Mucosa of rectum (tissue), 2 donors: ENCODE data around the gene RBM48.
A peak's percentile ranks its signal among the peaks of the same experiment; 100 is the strongest.
"Not testable (repeated sequence)": the region's sequence is repeated elsewhere in the genome, so short reads cannot be mapped to it uniquely, and the experiment has no call there.

Source experiments
- H3K27ac ChIP-seq, 2 donors: one replicate each; pipeline ENCODE4 v1.7.0; 2013; ENCODE audit warnings: inconsistent platforms in 2 of 2, low read depth in 2 of 2, low read length in 2 of 2
- H3K27me3 ChIP-seq, 2 donors: one replicate each; pipeline ENCODE4 v1.7.0; 2013; ENCODE audit warnings: low read length in 2 of 2; ENCODE audit not compliant: control insufficient read depth in 2 of 2, insufficient read depth in 2 of 2
- H3K36me3 ChIP-seq, 2 donors: one replicate each; pipeline ENCODE4 v1.7.0; 2013; ENCODE audit warnings: low read length in 2 of 2; ENCODE audit not compliant: control insufficient read depth in 2 of 2, insufficient read depth in 2 of 2
- H3K4me1 ChIP-seq, 2 donors: one replicate each; pipeline ENCODE4 v1.7.0; 2013; ENCODE audit warnings: low read length in 2 of 2, mild to moderate bottlenecking in 1 of 2; ENCODE audit not compliant: control insufficient read depth in 2 of 2, insufficient read depth in 2 of 2
- H3K4me3 ChIP-seq, 2 donors: one replicate each; pipeline ENCODE4 v1.7.0; 2013; ENCODE audit warnings: low read length in 2 of 2
- H3K9ac ChIP-seq, 2 donors: one replicate each; pipeline ENCODE4 v1.7.0; 2013; ENCODE audit warnings: low read length in 2 of 2, low read depth in 1 of 2, mild to moderate bottlenecking in 1 of 2
- H3K9me3 ChIP-seq, 2 donors: one replicate each; pipeline ENCODE4 v1.7.0; 2013; ENCODE audit warnings: low read length in 2 of 2; ENCODE audit not compliant: control insufficient read depth in 2 of 2
- donor health status: healthy.
- donor health status: Normal muscosa, but diverticular disease.

The RBM48 gene

DNA sequence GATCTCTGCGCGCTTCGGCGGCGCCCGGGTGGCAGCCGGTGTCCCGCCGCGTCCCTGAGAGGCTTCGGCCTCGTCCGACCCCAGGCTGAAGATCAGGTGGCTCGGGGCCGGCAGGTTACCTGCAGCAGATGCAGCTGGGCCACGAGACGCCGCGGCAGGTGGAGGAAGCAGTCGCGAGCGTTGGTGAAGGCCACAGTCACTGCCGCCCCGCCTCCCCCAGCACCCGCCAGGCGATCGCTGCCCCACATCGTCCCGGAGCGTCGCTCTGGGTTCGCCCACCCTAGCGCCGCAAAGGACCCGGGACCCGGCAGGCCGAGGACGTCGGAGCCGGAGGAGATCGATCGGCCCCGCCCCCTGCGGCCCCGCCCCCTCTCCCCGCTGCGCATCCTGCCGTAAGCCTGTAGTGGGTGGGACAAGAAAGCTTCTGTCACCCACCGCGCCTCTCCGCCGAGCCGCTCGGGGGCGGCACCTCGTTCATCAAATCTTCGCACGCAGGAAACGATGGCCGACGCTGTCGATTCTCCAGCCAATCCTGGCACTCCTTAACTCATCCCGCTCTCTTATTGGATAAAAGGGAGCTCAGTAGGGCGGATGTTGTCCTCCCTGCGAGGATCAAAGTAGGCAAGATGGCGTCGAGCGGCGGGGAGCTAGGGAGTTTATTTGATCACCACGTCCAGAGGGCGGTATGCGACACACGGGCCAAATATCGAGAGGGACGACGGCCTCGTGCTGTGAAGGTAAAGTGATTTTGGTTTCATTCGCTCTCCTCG, at the start of gene RBM48, which contains the start of gene PEX1:
TSS of gene RBM48 (plus strand) at position 608 of the 770 bp plus-strand sequence. CDS start at position 627, 19 bp downstream.
TSS of gene PEX1 (minus strand) at position 333 of the 770 bp plus-strand sequence. CDS start at position 248, 85 bp downstream.
- H3K27me3 ChIP-seq = no peaks in the 10 kb centered on the region
- H3K9me3 ChIP-seq = no peaks in the 10 kb centered on the region
- peaks cover 16 to 20% of the 10 kb centered on the region in 2 donors for H3K4me1 ChIP-seq
- H3K4me3 ChIP-seq = peak within 1 kb of the TSS; percentile 93 to 100
- H3K27ac ChIP-seq = peak within 1 kb of the TSS; percentile 85 to 94
- H3K36me3 ChIP-seq = peaks cover 26 to 27% of the 10 kb centered on the region in 2 donors
- peak within 1 kb of the TSS; percentile 87 to 96 for H3K9ac ChIP-seq

DNA sequence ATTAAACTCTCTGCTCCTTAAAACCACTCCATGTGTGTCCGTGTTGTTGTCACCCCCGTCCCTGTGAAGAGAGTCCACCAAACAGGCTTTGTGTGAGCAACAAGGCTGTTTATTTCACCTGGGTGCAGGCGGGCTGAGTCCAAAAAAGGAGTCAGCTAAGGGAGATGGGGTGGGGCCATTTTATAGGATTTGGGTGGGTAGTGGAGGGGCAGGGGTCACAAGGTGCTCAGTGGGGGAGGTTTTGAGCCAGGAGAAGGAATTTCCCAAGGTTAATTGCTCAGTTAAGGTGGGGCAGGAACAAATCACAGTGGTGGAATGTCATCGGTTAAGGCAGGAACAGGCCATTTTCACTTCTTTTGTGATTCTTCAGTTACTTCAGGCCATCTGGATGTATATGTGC, 49.4 kb upstream of the RBM48 start:
- not testable (repeated sequence) for H3K9me3 ChIP-seq, H3K36me3 ChIP-seq, H3K9ac ChIP-seq, H3K27me3 ChIP-seq, H3K4me3 ChIP-seq, H3K4me1 ChIP-seq
- H3K27ac ChIP-seq = peak overlapping the region in 1 of 2 donors; percentile 51

DNA sequence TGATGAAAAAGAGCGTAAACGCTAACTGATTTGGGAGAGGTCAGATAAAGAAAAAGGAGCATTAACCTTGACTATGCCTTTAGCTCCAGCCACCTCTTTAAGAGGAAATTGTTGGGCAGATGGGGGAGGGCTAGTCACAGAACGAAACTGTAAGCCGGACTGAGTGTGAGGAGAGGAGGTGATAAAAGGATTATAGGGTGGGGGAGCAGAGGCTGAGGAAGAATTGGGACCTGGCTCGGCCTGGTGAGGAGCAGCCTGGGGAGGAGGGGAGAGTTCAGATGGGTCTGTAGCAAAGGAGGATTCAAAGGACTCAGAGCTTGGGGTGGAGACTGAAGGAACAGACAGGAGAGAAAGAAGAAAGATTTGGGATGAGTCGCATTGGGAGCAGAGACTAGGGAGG, 45.0 kb upstream of the RBM48 start:
- Histone ChIP-seq H3K4me1 (peaks cover 6 to 16% of the 10 kb centered on the region in 2 donors), H3K36me3 (peaks cover 7 to 20% of the 10 kb centered on the region in 2 donors)
- H3K4me3 ChIP-seq, H3K27me3 ChIP-seq, H3K27ac ChIP-seq, H3K9me3 ChIP-seq, H3K9ac ChIP-seq: not testable (repeated sequence)

DNA sequence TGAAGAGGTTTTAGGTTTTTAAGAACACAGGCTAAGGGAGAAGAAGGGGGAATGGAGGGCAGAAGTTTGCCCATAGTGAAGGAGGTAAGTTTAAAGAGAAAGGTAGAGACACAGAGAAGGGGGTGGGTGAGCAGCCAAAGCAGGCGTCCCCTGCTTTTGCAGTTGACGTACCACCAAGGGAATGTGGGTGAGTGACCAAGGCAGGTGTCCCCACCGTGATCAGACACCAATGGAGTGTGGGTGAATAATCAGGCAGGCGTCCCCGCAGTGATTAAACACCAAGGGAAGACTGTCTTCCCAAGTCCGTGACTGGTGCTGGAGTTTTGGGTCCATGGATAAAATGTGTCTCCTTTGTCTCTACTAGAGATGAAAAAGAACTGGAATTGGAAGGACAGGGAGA, 44.4 kb upstream of the RBM48 start:
- not testable (repeated sequence) for H3K9me3 ChIP-seq, H3K27me3 ChIP-seq, H3K9ac ChIP-seq, H3K27ac ChIP-seq, H3K4me3 ChIP-seq
- H3K36me3 ChIP-seq = peaks cover 13 to 22% of the 10 kb centered on the region in 2 donors
- peaks cover 6 to 12% of the 10 kb centered on the region in 2 donors for H3K4me1 ChIP-seq

DNA sequence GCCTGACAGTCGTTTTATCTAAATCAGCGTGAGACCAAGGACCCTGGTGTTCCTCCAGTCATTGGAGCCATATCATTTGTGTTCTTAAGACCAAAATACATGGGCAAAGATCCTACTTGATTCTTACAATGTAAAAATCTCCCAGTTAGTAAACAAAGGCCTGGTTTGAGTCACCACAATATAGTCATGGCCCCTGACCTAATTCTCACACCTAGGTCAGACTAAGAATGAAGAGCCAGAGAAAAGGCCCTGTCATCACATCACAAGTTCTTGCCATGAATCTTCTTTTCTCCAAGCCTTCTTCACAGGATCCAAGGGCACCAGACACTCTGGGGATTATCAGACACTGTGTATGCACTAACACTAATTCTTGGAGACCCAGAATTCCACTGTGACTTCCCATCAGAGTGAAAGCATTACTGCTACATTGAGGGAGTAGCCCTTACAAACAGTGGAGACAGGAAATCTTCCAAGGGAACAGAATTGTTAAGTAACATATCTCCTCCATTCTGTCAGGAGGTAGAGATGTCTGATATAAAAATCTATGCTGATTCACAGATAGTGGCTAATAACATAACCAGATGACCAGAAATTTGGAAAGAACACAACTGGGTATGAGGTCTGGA, 43.2 kb upstream of the RBM48 start:
- H3K4me1 ChIP-seq = peaks cover 6 to 12% of the 10 kb centered on the region in 2 donors
- H3K4me3 ChIP-seq = no peak overlapping the region
- no peaks in the 10 kb centered on the region for H3K9me3 ChIP-seq
- H3K9ac ChIP-seq = no peak overlapping the region
- H3K36me3 ChIP-seq = peaks cover 20 to 27% of the 10 kb centered on the region in 2 donors
- no peaks in the 10 kb centered on the region for H3K27me3 ChIP-seq
- peak overlapping the region; percentile 74 to 86 for H3K27ac ChIP-seq

DNA sequence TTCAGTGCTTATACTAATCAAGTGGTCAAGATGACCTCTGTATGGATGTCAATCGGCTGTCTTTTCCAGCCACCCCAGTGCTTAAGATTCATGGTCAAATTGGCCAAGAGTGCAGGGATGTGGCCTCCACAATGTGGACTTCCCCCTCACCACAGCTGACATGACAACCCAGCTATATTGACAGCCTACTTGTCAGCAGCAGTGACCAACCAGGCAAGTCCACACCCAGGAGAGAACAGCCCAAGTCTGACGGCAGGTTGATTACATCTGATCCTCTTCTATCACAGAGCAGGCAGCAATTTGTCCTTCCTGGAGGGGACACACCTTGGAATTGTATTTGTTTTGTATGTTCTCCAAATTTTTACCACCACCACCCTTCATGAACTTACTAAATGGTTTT, 42.6 kb upstream of the RBM48 start:
- Histone ChIP-seq H3K27me3 (no peaks in the 10 kb centered on the region), H3K9me3 (no peaks in the 10 kb centered on the region), H3K4me3 (no peak overlapping the region), H3K36me3 (peaks cover 22 to 33% of the 10 kb centered on the region in 2 donors), H3K9ac (no peak overlapping the region), H3K4me1 (peaks cover 6 to 12% of the 10 kb centered on the region in 2 donors), H3K27ac (peak overlapping the region; percentile 74 to 86)

DNA sequence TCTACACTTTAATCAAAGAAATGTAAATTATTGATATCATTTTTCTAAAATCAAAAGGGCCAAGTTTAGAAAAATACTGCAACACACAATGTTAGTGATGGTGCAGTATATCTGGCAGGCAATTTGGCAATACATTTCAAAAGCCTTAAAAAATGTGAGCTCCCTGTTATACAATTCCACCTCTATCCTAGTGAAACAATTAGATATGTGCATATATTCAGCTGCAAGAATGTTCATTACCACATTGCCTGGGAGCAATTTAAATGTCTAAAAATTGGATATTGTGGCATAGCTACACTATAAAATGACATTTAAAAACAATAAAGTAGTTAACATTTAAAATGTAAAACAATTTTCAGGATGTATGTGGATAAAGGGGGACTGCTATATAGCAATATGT, 40.8 kb upstream of the RBM48 start:
- no peak overlapping the region for H3K27ac ChIP-seq
- H3K9ac ChIP-seq = no peak overlapping the region
- peaks cover 35 to 45% of the 10 kb centered on the region in 2 donors for H3K36me3 ChIP-seq
- H3K9me3 ChIP-seq = no peaks in the 10 kb centered on the region
- no peak overlapping the region for H3K4me3 ChIP-seq
- H3K27me3 ChIP-seq = no peaks in the 10 kb centered on the region
- peaks cover 6 to 12% of the 10 kb centered on the region in 2 donors for H3K4me1 ChIP-seq

DNA sequence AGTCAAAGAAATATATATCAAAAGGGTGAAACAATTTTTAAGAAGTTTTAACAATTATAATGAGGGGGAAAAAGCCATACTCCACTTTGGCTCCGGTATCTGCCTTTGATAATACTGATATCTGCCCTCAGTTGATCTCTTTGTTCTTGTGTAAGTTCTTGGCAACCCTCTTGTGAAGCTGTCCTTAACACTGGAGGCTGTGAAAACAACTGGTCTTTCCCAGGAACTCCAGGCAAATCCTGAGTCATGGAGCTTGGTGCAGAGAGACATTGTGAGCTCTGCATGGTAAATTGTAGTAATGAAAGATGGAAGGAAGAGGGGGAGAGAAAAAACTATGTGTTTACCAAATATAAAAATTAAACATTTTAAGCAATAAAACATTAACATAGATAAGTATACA, 39.0 kb upstream of the RBM48 start:
- Histone ChIP-seq H3K9ac (no peak overlapping the region), H3K4me3 (no peak overlapping the region), H3K36me3 (peaks cover 43 to 59% of the 10 kb centered on the region in 2 donors), H3K4me1 (peaks cover 6 to 12% of the 10 kb centered on the region in 2 donors), H3K27ac (no peak overlapping the region), H3K9me3 (no peaks in the 10 kb centered on the region), H3K27me3 (no peaks in the 10 kb centered on the region)

DNA sequence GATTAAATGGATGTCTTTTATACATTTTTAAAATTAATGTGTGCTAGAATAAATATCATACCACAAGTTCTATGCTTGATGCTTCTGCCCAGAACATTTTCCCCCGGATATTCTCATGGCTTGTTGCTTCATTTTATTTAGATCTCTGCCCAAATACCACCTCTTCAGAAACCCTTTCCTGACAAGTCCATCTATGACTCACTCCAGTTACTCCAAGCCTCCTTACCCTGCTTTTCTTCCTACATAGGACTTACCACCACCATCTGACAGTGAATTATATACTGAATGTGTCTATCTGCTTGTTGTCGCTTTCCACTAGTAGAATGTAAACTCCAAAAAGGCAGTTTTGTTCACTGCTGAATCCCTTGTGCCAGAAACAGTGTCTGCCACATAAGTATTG, 31.7 kb upstream of the RBM48 start:
- Histone ChIP-seq H3K36me3 (peaks cover 34 to 50% of the 10 kb centered on the region in 2 donors), H3K4me1 (no peaks in the 10 kb centered on the region), H3K9ac (no peak overlapping the region), H3K9me3 (no peaks in the 10 kb centered on the region), H3K27me3 (no peaks in the 10 kb centered on the region), H3K27ac (no peak overlapping the region), H3K4me3 (no peak overlapping the region)

DNA sequence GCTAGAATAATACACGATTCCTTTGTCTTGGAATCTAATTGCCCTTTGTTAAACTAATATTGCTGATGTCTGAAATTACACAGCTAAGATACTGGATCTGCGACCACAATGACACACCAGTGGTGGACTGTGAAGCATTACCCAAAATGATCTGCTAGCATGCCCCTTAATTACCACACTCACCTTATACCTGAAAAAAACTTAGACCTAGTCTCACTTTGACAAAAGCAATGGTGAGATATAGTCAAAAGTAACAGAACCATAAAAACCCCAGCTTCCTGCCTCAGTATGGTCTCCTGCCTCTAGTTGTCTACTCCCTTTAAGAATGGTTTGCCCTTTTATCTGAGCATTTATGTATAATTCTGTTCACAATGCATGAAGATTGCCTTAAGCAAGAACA, 30.0 kb upstream of the RBM48 start:
- peaks cover 31 to 46% of the 10 kb centered on the region in 2 donors for H3K36me3 ChIP-seq
- H3K9ac ChIP-seq = no peak overlapping the region
- no peak overlapping the region for H3K4me3 ChIP-seq
- H3K9me3 ChIP-seq = no peaks in the 10 kb centered on the region
- H3K4me1 ChIP-seq = no peaks in the 10 kb centered on the region
- no peak overlapping the region for H3K27ac ChIP-seq
- H3K27me3 ChIP-seq = no peaks in the 10 kb centered on the region
